HCT116 (cell line): ENCODE data around the gene SECISBP2. TPM values are rescaled to one million over a fixed set of nuclear protein-coding genes. Genes with fewer than 3 reads are reported as not detected.

ENCODE experiments used
- ATAC-seq: fragments of 200-7000 bp; cut with Tn5 transposase; 2 replicates; pipeline ENCODE4 v1.9.1; 2020; ENCODE audit warnings: mild to moderate bottlenecking, moderate library complexity
- BruUV-seq: library from RNA; stranded (reverse); fragments of 400-500 nt; replicated peaks from 2 replicates; lab custom pipeline; 2021; lab: Mats Ljungman, UMichigan
- CTCF ChIA-PET: fragments of 300-600 bp; sonication (Branson Sonifier 250); formaldehyde crosslinking; loops from one replicate; lab custom pipeline; 2021; ENCODE audit warnings: antibody characterized with exemption; lab: Charles Lee
- POLR2A ChIA-PET: fragments of 300-600, 350-600 bp; sonication (Branson Sonifier 250); formaldehyde crosslinking; loops from one replicate; lab custom pipeline; 2021; ENCODE audit warnings: antibody characterized with exemption; lab: Charles Lee
- RAD21 ChIA-PET, 2 experiments: fragments of 300-600 bp; sonication (Branson Sonifier 250); formaldehyde crosslinking; loops; one replicate each; lab custom pipeline; 2023; ENCODE audit warnings: low total read pairs in 2 of 2; ENCODE audit not compliant: uncharacterized antibody in 2 of 2, unreplicated experiment in 2 of 2, low non-redundant PET in 1 of 2; lab: Charles Lee
- DNase-seq: peaks from one replicate; pipeline ENCODE4 v3.0.0-alpha.2; 2010; ENCODE audit warnings: low read depth, low spot score
- H2AFZ ChIP-seq: fragments of 200-600 bp; shearing (Covaris generic), sonication (generic); 2 replicates; pipeline ENCODE4 v1.6.1; 2017; ENCODE audit warnings: low read depth, mixed run types, mixed read lengths, antibody characterized with exemption, low read length; ENCODE audit not compliant: poor library complexity, severe bottlenecking
- H3K27ac ChIP-seq: 2 replicates; pipeline ENCODE4 v1.5.1; 2012; ENCODE audit warnings: low read depth, low read length
- H3K27me3 ChIP-seq: fragments of 200-600 bp; sonication (generic); 2 replicates; pipeline ENCODE4 v1.6.1; 2016; ENCODE audit warnings: mixed run types, low read length, mixed read lengths; ENCODE audit not compliant: insufficient read depth
- H3K36me3 ChIP-seq, 2 experiments: fragments of 200-500 bp in 1 of 2; fragments of 200-600 bp in 1 of 2; sonication (Bioruptor generic) in 1 of 2; sonication (generic) in 1 of 2; 2 replicates each; pipeline versions ENCODE4 v1.5.1 to v1.6.1; 2014 to 2016; ENCODE audit warnings: low read length in 2 of 2, inconsistent platforms in 1 of 2, mixed read lengths in 1 of 2, mixed run types in 1 of 2; ENCODE audit not compliant: insufficient read depth in 2 of 2, control insufficient read depth in 1 of 2
- H3K4me1 ChIP-seq, 2 experiments: fragments of 200-600 bp in 1 of 2; sonication (generic) in 1 of 2; 2 replicates each; pipeline versions ENCODE4 v1.5.1 to v1.6.1; 2012 to 2017; ENCODE audit warnings: low read length in 2 of 2, inconsistent platforms in 1 of 2, mild to moderate bottlenecking in 1 of 2, mixed read lengths in 1 of 2, mixed run types in 1 of 2, moderate library complexity in 1 of 2; ENCODE audit not compliant: insufficient read depth in 2 of 2, control insufficient read depth in 1 of 2
- H3K4me2 ChIP-seq: fragments of 200-600 bp; sonication (generic); 2 replicates; pipeline ENCODE4 v1.6.1; 2017; ENCODE audit warnings: mixed run types, low read length, mixed read lengths
- H3K4me3 ChIP-seq, 2 experiments: fragments of 200-600 bp in 1 of 2; sonication (generic) in 1 of 2; replicated peaks in 1 of 2; 2 replicates each; pipeline ENCODE4 v1.5.1; 2011 to 2016; ENCODE audit warnings: low read length in 2 of 2, control low read depth in 1 of 2, low read depth in 1 of 2, mild to moderate bottlenecking in 1 of 2, mixed read lengths in 1 of 2, mixed run types in 1 of 2
- H3K79me2 ChIP-seq: fragments of 200-600 bp; sonication (generic); 2 replicates; pipeline ENCODE4 v1.6.1; 2017; ENCODE audit warnings: mild to moderate bottlenecking, mixed run types, low read length, moderate library complexity, mixed read lengths; ENCODE audit not compliant: insufficient read depth
- H3K9ac ChIP-seq: fragments of 200-600 bp; sonication (generic); 2 replicates; pipeline ENCODE4 v1.6.1; 2016; ENCODE audit warnings: low read length, mixed read lengths
- H3K9me2 ChIP-seq: fragments of 200-600 bp; sonication (generic), shearing (Covaris generic); 2 replicates; pipeline ENCODE4 v1.6.1; 2017; ENCODE audit warnings: mixed run types, mild to moderate bottlenecking, moderate library complexity; ENCODE audit not compliant: insufficient read depth
- H3K9me3 ChIP-seq, 2 experiments: fragments of 200-500 bp in 1 of 2; fragments of 200-600 bp in 1 of 2; sonication (Bioruptor generic) in 1 of 2; sonication (generic) in 1 of 2; 2 replicates each; pipeline ENCODE4 v1.6.1; 2014 to 2017; ENCODE audit warnings: low read length in 2 of 2, mixed read lengths in 2 of 2, inconsistent platforms in 1 of 2, low read depth in 1 of 2, mild to moderate bottlenecking in 1 of 2, mixed run types in 1 of 2, moderate library complexity in 1 of 2; ENCODE audit not compliant: control insufficient read depth in 1 of 2, insufficient read depth in 1 of 2
- H4K20me1 ChIP-seq: fragments of 200-600 bp; sonication (generic), shearing (Covaris generic); 2 replicates; pipeline ENCODE4 v1.6.1; 2017; ENCODE audit warnings: mixed run types, mild to moderate bottlenecking, moderate library complexity; ENCODE audit not compliant: insufficient read depth
- ATF3 ChIP-seq: IDR thresholded peaks from 2 replicates; pipeline ENCODE4 v1.6.1; 2012
- CBX3 ChIP-seq: IDR thresholded peaks from 2 replicates; pipeline ENCODE4 v1.6.1; 2012; ENCODE audit warnings: low read depth
- CEBPB ChIP-seq: IDR thresholded peaks from 2 replicates; pipeline ENCODE4 v1.6.1; 2012; ENCODE audit warnings: low read depth
- EGR1 ChIP-seq: IDR thresholded peaks from 2 replicates; pipeline ENCODE4 v1.6.1; 2012; ENCODE audit warnings: low read depth
- ELF1 ChIP-seq: IDR thresholded peaks from 2 replicates; pipeline ENCODE4 v1.6.1; 2012; ENCODE audit warnings: low read depth, borderline replicate concordance
- EZH2 ChIP-seq: fragments of 200-600 bp; sonication (generic); IDR thresholded peaks from 2 replicates; pipeline ENCODE4 v1.6.1; 2017; ENCODE audit warnings: antibody characterized with exemption, mixed run types
- EZH2phosphoT487 ChIP-seq: fragments of 200-600 bp; IDR thresholded peaks from 2 replicates; pipeline ENCODE4 v1.6.1; 2018; ENCODE audit warnings: antibody characterized with exemption, borderline replicate concordance
- MAX ChIP-seq: IDR thresholded peaks from 2 replicates; pipeline ENCODE4 v1.6.1; 2012
- RAD21 ChIP-seq: IDR thresholded peaks from 2 replicates; pipeline ENCODE4 v1.6.1; 2012; ENCODE audit warnings: low read depth, mild to moderate bottlenecking
- TCF7L2 ChIP-seq: IDR thresholded peaks from 2 replicates; pipeline ENCODE4 v1.7.0; 2011; ENCODE audit warnings: borderline replicate concordance, inconsistent platforms; ENCODE audit not compliant: insufficient read depth, insufficient read length; ENCODE audit errors: extremely low read depth
- ZBTB33 ChIP-seq: IDR thresholded peaks from 2 replicates; pipeline ENCODE4 v1.6.1; 2011; ENCODE audit warnings: mild to moderate bottlenecking, low read length, moderate library complexity; ENCODE audit not compliant: insufficient replicate concordance; ENCODE audit errors: extremely low read depth
- intact Hi-C: fragments of 100-400 bp; cut with micrococcal nuclease; formaldehyde crosslinking; loops from 2 replicates; pipeline ENCODE4 v1.10.0; 2022
- total RNA-seq: library from RNA; stranded (reverse); gene quantifications from one replicate; pipeline ENCODE4 v1.2.1, GENCODE V29; 2021; ENCODE audit not compliant: unreplicated experiment

The SECISBP2 gene
- total RNA-seq, 1 experiment from 2014 or later = 41.6 TPM

GRCh38 chr9:89368978-89369377, 50.7 kb downstream of the SECISBP2 start:
- Histone ChIP-seq H2AFZ (no peak overlapping the region), H4K20me1 (no peaks in the 10 kb centered on the region), H3K9me2 (no peaks in the 10 kb centered on the region), H3K9me3 (no peaks in the 10 kb centered on the region), H3K27ac (no peak overlapping the region), H3K4me3 (no peak overlapping the region), H3K9ac (no peak overlapping the region), H3K4me2 (no peak overlapping the region), H3K4me1 (no peaks in the 10 kb centered on the region), H3K36me3 (no peaks in the 10 kb centered on the region), H3K27me3 (no peaks in the 10 kb centered on the region), H3K79me2 (no peaks in the 10 kb centered on the region)
- TF ChIP-seq CBX3 (no peak), ATF3 (no peak), EGR1 (no peak), ZBTB33 (no peak), MAX (no peak), EZH2 (no peak), TCF7L2 (no peak), ELF1 (no peak), RAD21 (no peak), EZH2phosphoT487 (no peak), CEBPB (no peak)
- ChIA-PET POLR2A (no interaction called here), CTCF (no interaction called here), RAD21 (no interaction called here)
- intact Hi-C loops = no loop called here
- ATAC-seq (no peak), DNase-seq (no peak)
- BruUV-seq = no TSS peak
